Measurements from ENCODE around the gene SBF2.

DNA sequence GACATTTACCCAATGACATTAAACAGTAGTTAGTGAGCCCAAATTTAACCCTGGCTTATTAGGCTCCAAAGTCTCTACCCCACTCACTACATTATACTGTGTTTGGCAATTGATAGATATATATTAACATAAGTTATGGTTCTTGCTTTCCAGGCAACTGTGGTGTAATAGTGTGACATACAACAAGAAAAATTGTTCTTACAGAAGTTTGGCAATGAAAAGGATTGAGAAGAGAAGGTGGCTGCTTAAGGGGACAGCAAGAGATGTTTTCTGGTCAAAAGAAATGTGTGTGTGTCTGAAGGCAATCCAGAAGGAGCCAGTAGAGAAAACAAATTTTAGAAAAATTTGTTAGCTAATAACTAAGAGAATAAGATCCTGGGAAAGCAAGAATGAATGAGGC lies 497.8 kb downstream of the SBF2 start:
- TF ChIP-seq, protein P1, sequence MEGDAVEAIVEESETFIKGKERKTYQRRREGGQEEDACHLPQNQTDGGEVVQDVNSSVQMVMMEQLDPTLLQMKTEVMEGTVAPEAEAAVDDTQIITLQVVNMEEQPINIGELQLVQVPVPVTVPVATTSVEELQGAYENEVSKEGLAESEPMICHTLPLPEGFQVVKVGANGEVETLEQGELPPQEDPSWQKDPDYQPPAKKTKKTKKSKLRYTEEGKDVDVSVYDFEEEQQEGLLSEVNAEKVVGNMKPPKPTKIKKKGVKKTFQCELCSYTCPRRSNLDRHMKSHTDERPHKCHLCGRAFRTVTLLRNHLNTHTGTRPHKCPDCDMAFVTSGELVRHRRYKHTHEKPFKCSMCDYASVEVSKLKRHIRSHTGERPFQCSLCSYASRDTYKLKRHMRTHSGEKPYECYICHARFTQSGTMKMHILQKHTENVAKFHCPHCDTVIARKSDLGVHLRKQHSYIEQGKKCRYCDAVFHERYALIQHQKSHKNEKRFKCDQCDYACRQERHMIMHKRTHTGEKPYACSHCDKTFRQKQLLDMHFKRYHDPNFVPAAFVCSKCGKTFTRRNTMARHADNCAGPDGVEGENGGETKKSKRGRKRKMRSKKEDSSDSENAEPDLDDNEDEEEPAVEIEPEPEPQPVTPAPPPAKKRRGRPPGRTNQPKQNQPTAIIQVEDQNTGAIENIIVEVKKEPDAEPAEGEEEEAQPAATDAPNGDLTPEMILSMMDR (IDR thresholded peaks at IDR 0.05) = no peak
- TF ChIP-seq POLR2A (IDR thresholded peaks at IDR 0.05) = no peak
